Muscle of leg (tissue), 11 donors: ENCODE results near the gene EIF4G1. TPM values are rescaled to one million over a fixed set of nuclear protein-coding genes. Genes with fewer than 3 reads are reported as not detected.

Experiments
- DNase-seq: peaks from one replicate; pipeline ENCODE4 v3.0.0; 2013
- H3K27ac ChIP-seq: one replicate; pipeline ENCODE4 v1.5.1; 2013; ENCODE audit warnings: mild to moderate bottlenecking, low read length, control low read depth
- H3K27me3 ChIP-seq: one replicate; pipeline ENCODE4 v1.6.1; 2013; ENCODE audit warnings: low read length; ENCODE audit not compliant: control insufficient read depth, insufficient read depth
- H3K36me3 ChIP-seq: one replicate; pipeline ENCODE4 v1.6.1; 2013; ENCODE audit warnings: low read length; ENCODE audit not compliant: control insufficient read depth, insufficient read depth
- H3K4me1 ChIP-seq: one replicate; pipeline ENCODE4 v1.6.1; 2013; ENCODE audit warnings: low read length; ENCODE audit not compliant: control insufficient read depth, insufficient read depth
- H3K4me3 ChIP-seq: one replicate; pipeline ENCODE4 v1.5.1; 2013; ENCODE audit warnings: low read length, control low read depth
- H3K9me3 ChIP-seq: replicated peaks from 2 replicates; pipeline ENCODE4 v1.6.1; 2013; ENCODE audit warnings: low read depth, low read length; ENCODE audit not compliant: control insufficient read depth
- WGBS: methylation state at CpG from one replicate; pipeline ENCODE4 v1.1.5; 2013; ENCODE audit warnings: missing lambda C conversion rate; ENCODE audit not compliant: insufficient coverage; 5-methylcytosine and 5-hydroxymethylcytosine counted together
- polyA plus RNA-seq, 8 donors: library from polyadenylated mRNA; unstranded; fragments of 120-200 nt; gene quantifications; one replicate each; pipeline versions ENCODE4 v1.2.1 to v1.2.3, GENCODE V29; 2013; ENCODE audit warnings: inconsistent platforms in 1 of 8, low replicate concordance in 1 of 8; ENCODE audit not compliant: insufficient read length in 8 of 8, insufficient read depth in 1 of 8
- total RNA-seq: library from RNA; stranded (reverse); fragments of 120-200 nt; gene quantifications from one replicate; pipeline ENCODE4 v1.2.4, GENCODE V29; 2013

Gene EIF4G1
- total and polyA plus RNA-seq, 9 donors, result 115 to 242 (median 193) TPM

- Histone ChIP-seq H3K4me1 (peaks cover 51% of the 10 kb centered on the region), H3K4me3 (no peak overlapping the region), H3K36me3 (peaks cover 6% of the 10 kb centered on the region), H3K27ac (peak overlapping the region; percentile 85), H3K27me3 (peaks cover 21% of the 10 kb centered on the region), H3K9me3 (no peaks in the 10 kb centered on the region)
- no peak for DNase-seq
- WGBS, result 65% methylated on average over 5 of the region's 5 CpGs
These were observed 63.0 kb downstream of the EIF4G1 start for GRCh38 chr3:184377374-184377773.

DNA sequence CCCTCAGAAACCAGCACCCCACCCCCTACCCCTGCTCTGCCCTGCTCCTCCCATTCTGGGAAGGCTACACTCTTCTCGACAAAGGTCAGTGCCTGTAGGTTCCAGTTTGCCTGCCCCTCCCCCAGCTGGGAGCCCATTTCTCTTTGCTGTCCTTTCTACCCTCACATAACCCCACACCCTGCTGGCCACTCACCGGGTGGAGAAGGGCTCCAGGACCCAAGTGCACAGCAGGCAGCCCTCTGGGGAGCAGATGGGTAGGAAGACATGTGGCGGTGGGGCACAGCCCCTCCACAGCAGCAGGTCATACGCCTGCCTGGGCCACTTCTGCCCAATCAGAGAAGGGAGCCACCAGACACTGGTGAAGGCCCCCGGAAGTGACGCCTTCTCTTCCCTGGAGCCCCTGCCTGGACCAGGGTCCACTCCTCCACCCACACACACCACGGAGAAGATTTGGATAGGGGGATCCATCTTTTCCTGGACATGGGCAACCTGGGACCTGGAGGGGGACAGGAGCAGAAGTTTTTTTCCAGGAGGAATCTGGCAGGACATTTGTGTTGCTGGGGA, 63.6 kb downstream of the EIF4G1 start, which contains the start of gene THPO:
THPO (minus strand) TSS at position 326 of the 564 bp plus-strand sequence. CDS start 1,948 bp downstream, outside the sequence.
- no peaks in the 10 kb centered on the region for H3K9me3 ChIP-seq
- H3K36me3 ChIP-seq, result peaks cover 12% of the 10 kb centered on the region
- H3K4me1 ChIP-seq, result peaks cover 45% of the 10 kb centered on the region
- 71% methylated on average over 1 of the region's 7 CpGs for WGBS
- H3K27ac ChIP-seq, result peak within 1 kb of the TSS; percentile 85
- no peak for DNase-seq
- peaks cover 21% of the 10 kb centered on the region for H3K27me3 ChIP-seq
- H3K4me3 ChIP-seq, result no peak within 1 kb of the TSS

DNA sequence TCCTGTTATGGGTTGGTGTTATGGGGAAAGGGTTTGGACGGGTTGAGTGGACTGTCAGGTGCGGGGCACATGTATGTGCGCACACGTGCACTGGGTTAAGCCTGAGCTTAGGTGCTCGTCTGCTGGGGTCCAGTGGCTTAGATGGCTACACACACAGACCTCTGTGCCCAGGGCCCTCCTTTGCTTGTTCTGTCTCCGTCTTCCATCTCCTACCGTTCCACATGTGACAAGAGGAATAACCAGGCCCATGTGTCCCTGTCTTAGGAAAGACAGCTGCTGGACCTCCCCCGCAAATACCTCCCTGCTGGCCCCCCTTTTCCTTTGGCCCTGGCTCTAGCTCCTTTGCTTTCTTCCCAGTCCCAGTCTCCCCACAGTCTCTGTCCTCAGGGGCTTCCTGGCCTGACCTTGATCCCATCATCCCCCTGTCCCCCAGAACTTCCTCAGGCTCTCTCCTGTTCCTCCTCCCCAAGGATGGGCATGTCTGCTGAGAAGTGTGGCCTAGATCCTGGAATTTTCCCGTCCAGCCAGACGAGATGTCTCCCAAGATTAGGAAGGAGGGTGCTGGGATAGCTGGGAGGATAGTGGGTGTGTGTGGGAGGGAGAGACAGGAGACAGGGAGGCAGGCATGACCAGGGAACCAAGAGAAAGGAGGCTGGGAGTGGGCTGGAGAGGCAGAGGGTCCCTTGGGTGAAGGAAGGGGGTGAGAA, 64.4 kb downstream of the EIF4G1 start:
- peaks cover 17% of the 10 kb centered on the region for H3K36me3 ChIP-seq
- H3K27me3 ChIP-seq, result peaks cover 21% of the 10 kb centered on the region
- 49% methylated on average over 9 of the region's 10 CpGs for WGBS
- H3K4me3 ChIP-seq, result no peak overlapping the region
- peak overlapping the region; percentile 85 for H3K27ac ChIP-seq
- no peaks in the 10 kb centered on the region for H3K9me3 ChIP-seq
- peaks cover 39% of the 10 kb centered on the region for H3K4me1 ChIP-seq
- DNase-seq, result peak; percentile 74

DNA sequence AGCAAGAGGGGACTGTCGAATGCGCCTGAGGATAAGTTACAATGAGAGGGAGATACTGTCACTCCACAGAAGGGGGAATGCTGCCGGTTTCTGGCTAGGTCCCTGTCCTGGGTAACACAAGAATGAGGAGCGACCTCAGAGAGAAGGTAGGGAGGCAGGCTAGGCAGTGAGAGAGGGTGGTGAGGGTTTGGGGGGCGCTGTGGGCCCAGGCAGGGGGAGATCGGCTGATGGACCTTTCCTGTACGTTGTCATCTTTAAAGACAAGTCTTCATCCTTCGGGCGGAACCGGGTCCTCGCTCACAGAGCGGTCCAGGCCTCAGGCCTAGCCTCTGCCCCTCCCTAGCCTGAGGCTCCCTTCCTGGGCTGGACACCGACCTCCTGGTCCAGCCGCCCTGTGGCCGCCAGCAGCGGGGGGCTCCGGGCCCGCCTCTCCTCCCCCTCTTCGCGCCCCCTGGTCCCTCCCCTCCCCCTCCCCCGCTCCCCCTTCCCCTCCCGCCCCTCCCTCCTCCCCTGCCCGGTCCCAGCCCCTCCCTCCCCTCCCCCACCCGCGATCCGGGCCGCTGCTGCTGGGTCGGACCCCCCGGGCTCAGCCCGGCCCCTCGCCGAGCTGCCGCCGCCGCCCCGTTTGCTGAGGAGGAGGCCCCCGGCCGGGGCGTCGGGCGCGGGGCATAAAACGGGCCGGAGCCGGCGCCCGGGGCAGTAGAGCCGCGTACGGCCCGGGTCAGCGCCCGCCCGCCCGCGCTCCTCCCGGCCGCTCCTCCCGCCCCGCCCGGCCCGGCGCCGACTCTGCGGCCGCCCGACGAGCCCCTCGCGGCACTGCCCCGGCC, 65.2 kb downstream of the EIF4G1 start, which contains the start of gene CHRD:
CHRD (plus strand) TSS at position 697 of the 827 bp plus-strand sequence. CDS start 265 bp downstream, outside the sequence.
- peaks cover 21% of the 10 kb centered on the region for H3K27me3 ChIP-seq
- peaks cover 39% of the 10 kb centered on the region for H3K4me1 ChIP-seq
- peak within 1 kb of the TSS; percentile 85 for H3K27ac ChIP-seq
- peak; percentile 69 for DNase-seq
- H3K4me3 ChIP-seq, result peak within 1 kb of the TSS; percentile 37
- H3K9me3 ChIP-seq, result no peaks in the 10 kb centered on the region
- WGBS, result 2% methylated on average over 44 of the region's 71 CpGs
- H3K36me3 ChIP-seq, result peaks cover 17% of the 10 kb centered on the region

GRCh38 chr3:184380185-184380626, 65.8 kb downstream of the EIF4G1 start:
- Histone ChIP-seq H3K4me1 (peaks cover 39% of the 10 kb centered on the region), H3K27ac (no peak overlapping the region), H3K36me3 (peaks cover 24% of the 10 kb centered on the region), H3K9me3 (no peaks in the 10 kb centered on the region), H3K4me3 (peak overlapping the region; percentile 24), H3K27me3 (peaks cover 21% of the 10 kb centered on the region)
- DNase-seq, result peak; percentile 90
- WGBS, result under 1% methylated on average over 53 of the region's 62 CpGs

- peaks cover 39% of the 10 kb centered on the region for H3K4me1 ChIP-seq
- H3K27me3 ChIP-seq, result peaks cover 21% of the 10 kb centered on the region
- no peaks in the 10 kb centered on the region for H3K9me3 ChIP-seq
- no peak overlapping the region for H3K27ac ChIP-seq
- peak overlapping the region; percentile 37 for H3K4me3 ChIP-seq
- no peak for DNase-seq
- H3K36me3 ChIP-seq, result peaks cover 26% of the 10 kb centered on the region
- 4% methylated on average over 36 of the region's 42 CpGs for WGBS
These were observed 66.3 kb downstream of the EIF4G1 start for GRCh38 chr3:184380627-184381260.

GRCh38 chr3:184381261-184382224, 67.1 kb downstream of the EIF4G1 start:
- Histone ChIP-seq H3K4me3 (peak overlapping the region; percentile 37), H3K36me3 (peaks cover 33% of the 10 kb centered on the region), H3K4me1 (peaks cover 39% of the 10 kb centered on the region), H3K9me3 (no peaks in the 10 kb centered on the region), H3K27me3 (peaks cover 19% of the 10 kb centered on the region), H3K27ac (no peak overlapping the region)
- DNase-seq, result no peak
- WGBS, result 16% methylated on average over 33 of the region's 55 CpGs

GRCh38 chr3:184382326-184383032, 68.1 kb downstream of the EIF4G1 start:
- Histone ChIP-seq H3K36me3 (peaks cover 43% of the 10 kb centered on the region), H3K27ac (no peak overlapping the region), H3K9me3 (no peaks in the 10 kb centered on the region), H3K4me1 (peaks cover 35% of the 10 kb centered on the region), H3K4me3 (no peak overlapping the region), H3K27me3 (peaks cover 17% of the 10 kb centered on the region)
- no peak for DNase-seq
- 88% methylated on average over 6 of the region's 16 CpGs for WGBS
